ENCODE data around the gene MLPH.

DNA sequence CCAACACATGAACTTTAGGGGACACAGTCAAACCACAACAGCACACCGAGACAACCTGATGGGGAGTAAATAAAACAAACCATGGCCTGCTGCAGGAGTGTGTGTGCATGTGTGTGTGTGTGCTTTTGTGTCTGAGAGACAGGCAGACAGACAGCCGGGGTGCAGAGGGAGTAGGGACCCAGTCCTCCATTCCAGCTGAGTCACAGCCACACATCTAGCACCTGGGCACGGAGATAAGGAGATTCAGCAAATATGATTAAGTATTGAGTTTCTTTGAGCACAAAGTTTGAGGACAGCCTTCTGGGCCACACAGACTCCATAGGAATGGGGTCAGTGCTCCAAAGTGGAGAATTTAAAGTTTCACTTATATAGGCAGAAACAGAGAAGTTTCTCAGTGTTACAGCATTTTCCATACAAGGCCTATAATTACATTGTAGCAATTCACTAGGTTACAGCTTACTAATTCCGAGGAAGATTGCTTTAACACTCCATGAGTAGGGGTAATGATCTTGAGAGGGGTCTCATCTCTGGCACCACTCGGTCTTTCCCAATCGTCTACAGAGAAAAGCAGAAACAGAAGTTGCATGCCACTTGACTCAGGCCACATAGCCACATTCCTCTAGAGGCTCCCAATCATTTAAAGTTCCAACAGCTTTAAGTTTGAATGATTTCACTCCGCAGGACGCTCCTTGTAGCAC lies 48.5 kb downstream of the MLPH start:
- TF ChIP-seq, protein P1, sequence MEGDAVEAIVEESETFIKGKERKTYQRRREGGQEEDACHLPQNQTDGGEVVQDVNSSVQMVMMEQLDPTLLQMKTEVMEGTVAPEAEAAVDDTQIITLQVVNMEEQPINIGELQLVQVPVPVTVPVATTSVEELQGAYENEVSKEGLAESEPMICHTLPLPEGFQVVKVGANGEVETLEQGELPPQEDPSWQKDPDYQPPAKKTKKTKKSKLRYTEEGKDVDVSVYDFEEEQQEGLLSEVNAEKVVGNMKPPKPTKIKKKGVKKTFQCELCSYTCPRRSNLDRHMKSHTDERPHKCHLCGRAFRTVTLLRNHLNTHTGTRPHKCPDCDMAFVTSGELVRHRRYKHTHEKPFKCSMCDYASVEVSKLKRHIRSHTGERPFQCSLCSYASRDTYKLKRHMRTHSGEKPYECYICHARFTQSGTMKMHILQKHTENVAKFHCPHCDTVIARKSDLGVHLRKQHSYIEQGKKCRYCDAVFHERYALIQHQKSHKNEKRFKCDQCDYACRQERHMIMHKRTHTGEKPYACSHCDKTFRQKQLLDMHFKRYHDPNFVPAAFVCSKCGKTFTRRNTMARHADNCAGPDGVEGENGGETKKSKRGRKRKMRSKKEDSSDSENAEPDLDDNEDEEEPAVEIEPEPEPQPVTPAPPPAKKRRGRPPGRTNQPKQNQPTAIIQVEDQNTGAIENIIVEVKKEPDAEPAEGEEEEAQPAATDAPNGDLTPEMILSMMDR (conservative IDR thresholded peaks at IDR 0.05 in 1 of 2, IDR thresholded peaks at IDR 0.05 in 1 of 2; ENCODE audit: extremely low read depth in 1 of 2, insufficient read depth in 1 of 2, low read depth in 1 of 2, low read length in 2 of 2), result no peak
- TF ChIP-seq EZH2 (IDR thresholded peaks at IDR 0.05; ENCODE audit: borderline replicate concordance, low read length), result no peak

Measured in mammary epithelial cell (primary cell).